NCI-H748 treated with DMSO at 0.1 percent for 48 hours (cell line): Measurements from ENCODE around the gene CYP2D6.
"Not testable (repeated sequence)": the region's sequence is repeated elsewhere in the genome, so short reads cannot be mapped to it uniquely, and the experiment has no call there.

Source experiments
- DNase-seq: peaks from one replicate; lab custom pipeline; 2025; lab: John Stamatoyannopoulos, UW

CYP2D6 gene

DNA sequence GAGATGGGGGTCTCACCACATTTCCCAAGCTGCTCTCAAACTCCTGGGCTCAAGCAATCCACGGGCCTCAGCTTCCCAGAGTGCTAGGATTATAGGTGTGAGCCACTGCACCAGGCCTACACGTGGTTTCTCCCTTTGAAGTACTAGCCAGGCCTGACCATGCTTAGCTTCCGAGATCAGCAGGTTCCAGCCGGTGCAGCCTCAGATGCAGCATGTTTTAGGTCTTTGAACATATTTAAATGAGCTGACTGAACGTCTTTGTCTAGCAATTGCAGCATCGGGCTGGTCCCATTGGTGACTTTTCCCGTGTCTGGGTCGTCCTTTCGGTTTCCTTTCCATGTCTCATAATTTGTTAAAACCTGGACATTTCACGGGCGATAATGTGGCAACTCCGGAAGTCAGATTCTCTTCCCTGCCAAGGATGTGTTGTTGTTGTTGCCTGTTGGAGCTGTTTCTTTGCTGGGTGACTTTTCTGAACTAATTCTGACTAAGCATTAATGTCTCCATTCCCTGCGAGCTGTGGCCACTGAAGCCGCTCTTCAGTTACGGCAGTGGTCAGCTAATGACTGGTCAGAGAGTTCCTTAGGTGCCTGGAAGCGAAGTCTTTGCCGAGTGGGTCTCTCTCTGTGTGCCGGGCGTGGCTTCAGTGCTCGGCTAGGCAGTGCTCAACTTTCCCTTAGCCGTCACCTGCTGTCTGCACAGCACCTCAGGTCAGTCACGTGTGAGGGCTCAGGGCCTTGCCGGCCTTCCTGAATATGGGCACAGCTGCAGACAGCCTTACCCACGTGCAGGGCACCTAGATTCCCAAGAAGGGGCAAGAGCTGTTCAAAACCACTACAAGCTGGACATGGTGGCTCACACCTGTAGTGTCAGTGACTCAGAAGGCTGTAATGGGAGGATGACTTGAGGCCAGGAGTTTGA is 3.8 kb upstream of the CYP2D6 start:
- no peak for DNase-seq

GRCh38 chr22:42132457-42132856 is 1.8 kb upstream of the CYP2D6 start:
- no peak for DNase-seq

DNA sequence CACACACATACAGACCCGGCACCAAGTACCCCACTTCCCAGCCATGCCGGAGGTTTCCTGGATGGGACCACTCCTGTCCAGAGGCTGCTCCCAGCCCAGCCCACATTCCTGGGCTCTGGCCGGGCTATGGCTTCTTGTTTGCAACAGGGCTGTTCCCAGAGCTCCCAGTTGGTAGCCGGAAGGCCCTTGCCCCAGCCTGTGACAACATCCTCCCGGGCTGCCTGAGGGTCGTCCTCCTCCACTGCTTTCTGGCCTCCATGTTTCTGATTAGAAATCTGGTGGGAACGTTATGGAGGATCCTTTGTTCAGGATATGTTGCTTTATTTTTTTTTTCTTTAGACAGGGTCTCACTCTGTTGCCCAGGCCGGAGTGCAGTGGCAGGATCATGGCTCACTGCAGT is 952 bp upstream of the CYP2D6 start:
- DNase-seq: no peak

GRCh38 chr22:42130182-42130581 is 428 bp downstream of the CYP2D6 start:
- DNase-seq: not testable (repeated sequence)

DNA sequence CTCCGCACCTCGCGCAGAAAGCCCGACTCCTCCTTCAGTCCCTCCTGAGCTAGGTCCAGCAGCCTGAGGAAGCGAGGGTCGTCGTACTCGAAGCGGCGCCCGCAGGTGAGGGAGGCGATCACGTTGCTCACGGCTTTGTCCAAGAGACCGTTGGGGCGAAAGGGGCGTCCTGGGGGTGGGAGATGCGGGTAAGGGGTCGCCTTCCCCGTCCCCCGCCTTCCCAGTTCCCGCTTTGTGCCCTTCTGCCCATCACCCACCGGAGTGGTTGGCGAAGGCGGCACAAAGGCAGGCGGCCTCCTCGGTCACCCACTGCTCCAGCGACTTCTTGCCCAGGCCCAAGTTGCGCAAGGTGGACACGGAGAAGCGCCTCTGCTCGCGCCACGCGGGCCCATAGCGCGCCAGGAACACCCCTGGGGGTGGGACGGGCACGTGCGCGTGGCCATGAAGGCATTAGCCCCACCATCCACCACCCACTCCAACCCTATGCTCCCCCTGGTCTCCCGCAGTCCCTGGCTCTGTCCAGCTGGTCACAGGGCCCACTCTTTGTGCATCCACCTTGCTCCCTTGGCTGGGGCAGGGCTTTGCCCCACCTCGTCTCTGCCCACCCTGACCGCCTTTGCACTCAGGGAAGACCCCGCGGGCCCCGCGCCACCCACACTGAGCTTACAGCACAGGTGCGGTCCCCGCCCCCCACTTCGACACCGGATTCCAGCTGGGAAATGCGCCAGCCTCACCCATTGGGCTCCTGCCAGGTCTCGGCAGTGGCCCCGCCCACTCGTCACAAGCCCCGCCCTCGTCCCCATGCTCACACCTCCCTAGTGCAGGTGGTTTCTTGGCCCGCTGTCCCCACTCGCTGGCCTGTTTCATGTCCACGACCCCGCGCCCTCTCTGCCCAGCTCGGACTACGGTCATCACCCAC is 1.6 kb downstream of the CYP2D6 start:
- DNase-seq: peak; percentile 66

DNA sequence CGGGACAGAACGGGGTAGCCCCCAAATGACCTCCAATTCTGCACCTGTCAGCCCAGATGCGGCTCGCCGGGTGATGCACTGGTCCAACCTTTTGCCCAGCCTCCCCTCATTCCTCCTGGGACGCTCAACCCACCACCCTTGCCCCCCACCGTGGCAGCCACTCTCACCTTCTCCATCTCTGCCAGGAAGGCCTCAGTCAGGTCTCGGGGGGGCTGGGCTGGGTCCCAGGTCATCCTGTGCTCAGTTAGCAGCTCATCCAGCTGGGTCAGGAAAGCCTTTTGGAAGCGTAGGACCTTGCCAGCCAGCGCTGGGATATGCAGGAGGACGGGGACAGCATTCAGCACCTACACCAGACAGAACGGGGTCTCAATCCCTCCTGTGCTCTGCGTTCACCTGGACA is 2.6 kb downstream of the CYP2D6 start:
- DNase-seq: not testable (repeated sequence)

- DNase-seq: no peak
These were observed 3.0 kb downstream of the CYP2D6 start for GRCh38 chr22:42127606-42128005.

DNA sequence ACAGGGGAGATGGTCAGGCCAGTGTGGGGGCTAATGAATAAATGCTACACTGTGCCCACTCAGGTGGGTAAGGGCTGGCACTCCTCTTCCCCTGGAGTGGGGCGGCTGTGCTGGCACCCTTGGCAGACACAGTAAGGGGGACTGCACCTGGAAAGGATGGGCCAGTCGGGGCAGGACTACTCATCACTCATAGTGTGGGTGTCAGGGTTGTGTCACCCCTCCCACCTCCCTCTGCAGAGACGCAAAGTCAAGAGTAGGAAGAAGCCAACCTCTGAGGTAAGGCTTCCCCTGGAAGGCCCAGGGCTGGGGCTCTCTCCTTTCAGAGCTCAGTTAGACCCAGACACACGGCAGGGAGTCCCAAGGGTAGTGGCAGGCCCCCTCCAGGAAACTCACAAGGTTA is 7.1 kb downstream of the CYP2D6 start:
- not testable (repeated sequence) for DNase-seq

DNA sequence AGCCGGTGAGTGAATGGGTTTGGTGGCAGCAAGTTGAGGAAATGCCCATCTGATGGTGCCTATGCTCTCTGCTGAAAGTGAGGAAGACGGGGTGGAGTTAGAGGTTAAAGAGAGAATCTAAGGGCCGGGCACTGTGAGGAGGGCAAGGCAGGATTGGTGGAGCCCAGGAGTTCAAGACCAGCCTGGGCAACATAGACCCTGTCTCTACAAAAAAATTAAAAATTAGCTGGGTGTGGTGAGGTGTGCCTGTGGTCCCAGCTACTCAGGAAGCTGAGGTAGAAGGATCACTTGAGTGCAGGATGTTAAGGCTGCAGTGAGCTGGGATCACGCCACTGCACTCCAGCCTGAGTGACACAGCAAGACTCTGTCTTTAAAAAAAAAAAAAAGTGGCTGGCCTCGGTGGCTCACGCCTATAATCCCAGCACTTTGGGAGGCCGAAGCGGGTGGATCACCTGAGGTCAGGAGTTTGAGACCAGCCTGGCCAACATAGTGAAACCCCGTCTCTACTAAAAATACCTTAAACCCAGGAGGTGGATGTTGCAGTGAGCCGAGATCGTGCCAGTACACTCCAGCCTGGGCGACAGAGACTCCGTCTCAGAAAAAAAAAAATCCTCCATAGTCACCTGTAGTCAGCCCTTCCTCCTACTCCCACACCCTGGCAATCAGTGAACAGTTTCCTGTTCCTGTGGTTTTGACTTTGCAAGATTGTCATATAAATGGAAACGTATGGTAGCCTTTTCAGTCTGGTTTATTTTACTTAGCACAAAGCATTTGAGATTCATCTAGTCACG is 10.2 kb downstream of the CYP2D6 start:
- not testable (repeated sequence) for DNase-seq

- no peak for DNase-seq
These were observed 13.7 kb downstream of the CYP2D6 start for GRCh38 chr22:42116848-42117424.

DNA sequence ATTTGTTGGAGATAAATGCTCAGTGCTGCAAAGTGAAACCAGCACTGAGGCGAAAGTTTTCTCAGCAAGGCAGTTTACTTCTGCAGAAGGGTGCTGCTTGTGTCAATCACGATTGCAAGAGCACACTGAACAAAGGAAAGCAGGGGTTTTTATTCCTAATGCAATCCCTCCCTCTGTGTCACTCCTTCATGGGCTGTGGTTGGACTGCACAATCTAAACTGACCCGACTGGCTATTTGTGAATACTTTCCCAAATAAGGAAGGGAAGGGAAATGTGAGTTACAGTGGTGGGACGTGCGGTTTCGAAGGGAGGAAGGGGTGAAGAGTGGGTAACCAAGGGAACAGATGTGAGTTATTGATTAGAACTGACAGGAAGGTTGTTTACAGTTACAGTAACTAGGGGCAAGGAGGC is 15.2 kb downstream of the CYP2D6 start:
- not testable (repeated sequence) for DNase-seq

- no peak for DNase-seq
These were observed 15.9 kb downstream of the CYP2D6 start for GRCh38 chr22:42114721-42115120.

- not testable (repeated sequence) for DNase-seq
These were observed 17.8 kb downstream of the CYP2D6 start for GRCh38 chr22:42112793-42113192.

- DNase-seq: no peak
These were observed 18.8 kb downstream of the CYP2D6 start for GRCh38 chr22:42111798-42112197.

- no peak for DNase-seq
These were observed 21.8 kb downstream of the CYP2D6 start for GRCh38 chr22:42108848-42109247.

DNA sequence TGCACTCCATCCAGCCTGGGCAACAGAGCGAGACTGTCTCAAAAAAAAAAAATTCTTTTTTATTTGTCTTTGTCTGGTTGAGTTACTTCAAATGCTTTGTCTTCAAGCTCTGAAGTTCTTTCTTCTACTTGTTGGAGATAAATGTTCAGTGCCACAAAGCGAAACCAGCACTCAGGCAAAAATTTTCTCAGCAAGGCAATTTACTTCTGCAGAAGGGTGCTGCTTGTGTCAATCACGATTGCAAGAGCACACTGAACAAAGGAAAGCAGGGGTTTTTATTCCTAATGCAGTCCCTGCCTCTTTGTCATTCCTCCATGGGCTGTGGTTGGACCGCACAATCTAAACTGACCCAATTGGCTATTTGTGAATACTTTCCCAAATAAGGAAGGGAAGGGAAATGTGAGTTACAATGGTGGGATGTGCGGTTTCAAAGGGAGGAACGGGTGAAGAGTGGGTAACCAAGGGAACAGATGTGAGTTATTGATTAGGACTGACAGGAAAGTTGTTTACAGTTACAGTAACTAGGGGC is 26.2 kb downstream of the CYP2D6 start:
- not testable (repeated sequence) for DNase-seq

DNA sequence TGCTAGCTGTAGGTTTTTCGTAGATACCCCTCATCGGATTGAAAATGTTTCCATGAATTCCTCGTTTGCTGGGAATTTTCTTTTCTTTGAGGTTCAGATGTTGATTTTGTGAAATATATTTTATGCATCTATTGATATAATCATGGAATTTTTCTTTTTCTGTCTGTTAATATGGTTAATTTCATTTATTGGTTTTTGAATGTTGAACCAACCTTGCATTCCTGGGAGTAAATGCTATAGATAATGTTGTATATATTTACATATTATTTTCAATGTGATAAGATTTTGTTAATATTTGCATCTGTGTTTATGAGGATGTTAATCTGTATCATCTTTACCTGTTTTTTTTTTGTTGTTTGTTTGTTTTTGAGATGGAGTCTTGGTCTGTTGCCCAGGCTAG is 29.4 kb downstream of the CYP2D6 start:
- DNase-seq: no peak

DNA sequence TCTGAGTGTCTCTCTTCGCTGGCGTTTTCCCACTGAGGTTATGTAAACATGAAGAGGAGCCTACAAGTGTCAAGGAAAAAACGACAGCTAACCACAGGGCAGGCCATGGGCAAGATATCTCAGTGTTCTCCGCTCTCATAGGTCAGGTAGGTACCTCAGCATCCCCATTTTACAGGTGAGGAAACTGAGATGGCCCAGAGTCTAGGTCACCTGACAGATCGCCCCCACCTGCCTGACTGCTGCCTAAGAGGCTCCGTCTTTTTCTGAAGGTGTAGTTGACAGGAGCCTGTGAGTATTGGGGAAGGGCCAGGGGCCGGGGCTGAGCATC is 39.2 kb downstream of the CYP2D6 start:
- DNase-seq: no peak

GRCh38 chr22:42090596-42091454 is 39.8 kb downstream of the CYP2D6 start, which contains the start of gene NDUFA6:
Gene NDUFA6, minus strand, starts transcription at chr22:42090772. Its CDS starts 28 bp downstream, at chr22:42090744.
- DNase-seq: peak; percentile 95

DNA sequence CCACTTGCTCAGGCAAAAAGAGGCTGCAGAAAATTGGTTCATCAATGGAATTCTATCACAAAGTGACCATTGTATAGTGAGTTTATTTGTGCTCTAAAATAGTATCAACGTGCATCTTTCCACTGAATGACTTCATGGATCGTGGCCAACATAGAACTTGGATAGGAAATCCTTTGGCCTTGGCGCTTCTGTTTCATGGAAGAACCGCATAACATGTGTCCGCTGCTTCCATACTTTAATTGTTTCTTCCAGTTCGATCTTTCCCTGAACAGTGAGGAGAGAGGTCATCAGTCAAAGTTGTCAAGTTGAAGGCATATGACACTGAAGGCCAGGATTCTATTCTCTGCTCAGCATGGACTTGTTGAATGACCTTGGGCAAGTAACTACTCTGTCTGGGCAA is 44.6 kb downstream of the CYP2D6 start:
- DNase-seq: no peak
